ENCODE measurements around the gene IMPDH1.

The IMPDH1 gene

GRCh38 chr7:128358233-128358632, 51.5 kb downstream of the IMPDH1 start:
- no peak for DNase-seq

- no peak for DNase-seq
Observed at GRCh38 chr7:128357217-128357613, 52.6 kb downstream of the IMPDH1 start.

GRCh38 chr7:128356546-128357216, 53.1 kb downstream of the IMPDH1 start:
- no peak for DNase-seq

DNA sequence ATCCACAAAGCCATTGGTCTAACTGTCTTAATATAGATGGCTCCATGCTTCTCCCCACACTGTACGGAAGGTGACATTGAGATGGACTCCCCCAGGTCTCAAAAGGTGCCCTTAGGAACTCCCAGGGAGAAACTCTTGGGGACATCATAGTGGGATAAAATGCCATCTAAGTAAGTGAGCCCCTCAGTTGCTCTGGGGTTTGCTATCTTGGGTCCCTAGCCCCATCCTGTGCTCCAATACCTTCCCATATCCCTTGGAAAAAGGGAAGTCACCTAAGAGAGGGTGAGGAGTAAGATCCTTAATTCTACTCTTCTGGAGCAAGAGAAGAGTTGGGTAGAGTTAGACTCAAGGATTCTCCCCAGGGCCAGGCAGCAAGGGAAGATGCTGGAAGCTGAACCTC, 56.2 kb downstream of the IMPDH1 start:
- no peak for DNase-seq

DNA sequence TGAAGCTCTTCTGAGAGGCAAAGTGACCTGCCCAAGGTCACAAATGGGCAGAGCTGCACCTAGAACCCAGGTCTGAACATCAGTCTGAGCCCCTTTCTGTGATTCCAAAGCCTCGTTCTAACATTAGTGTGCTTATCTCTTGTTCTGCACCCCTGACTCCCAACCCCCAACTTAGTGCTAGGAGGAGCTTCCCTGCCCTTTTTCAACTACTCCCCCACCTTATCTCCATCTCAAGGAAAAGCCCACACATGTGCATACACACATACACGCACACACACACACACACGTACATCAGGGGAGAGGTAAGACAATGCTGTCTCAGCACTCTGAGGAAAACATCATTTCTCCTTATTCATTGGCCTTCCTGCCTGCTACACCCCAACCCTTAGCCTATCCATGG, 56.6 kb downstream of the IMPDH1 start:
- no peak for DNase-seq

- DNase-seq = no peak
Observed at GRCh38 chr7:128352636-128353035, 57.1 kb downstream of the IMPDH1 start.

GRCh38 chr7:128352153-128352537, 57.6 kb downstream of the IMPDH1 start:
- DNase-seq = no peak

GRCh38 chr7:128351296-128352152, 58.3 kb downstream of the IMPDH1 start:
- DNase-seq = no peak

GRCh38 chr7:128350708-128351295, 59.0 kb downstream of the IMPDH1 start:
- DNase-seq = no peak

DNA sequence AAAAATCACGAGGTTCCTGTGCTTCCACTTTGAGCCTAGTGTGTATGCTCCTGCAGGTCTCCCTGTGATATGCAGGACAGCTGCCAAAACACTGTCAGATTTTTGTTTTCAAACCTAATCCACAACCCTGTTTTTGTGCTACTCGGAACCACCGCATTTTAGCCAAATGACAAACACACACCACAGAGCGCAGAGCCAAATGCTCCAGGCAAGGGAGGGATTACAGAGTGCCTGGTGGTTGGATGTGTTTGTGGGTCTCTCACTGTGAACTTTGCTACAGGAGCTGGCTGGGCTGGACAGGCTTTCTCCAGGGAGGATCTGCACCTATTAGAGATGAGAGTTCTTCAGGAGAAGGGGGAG, 60.3 kb downstream of the IMPDH1 start:
- no peak for DNase-seq

DNA sequence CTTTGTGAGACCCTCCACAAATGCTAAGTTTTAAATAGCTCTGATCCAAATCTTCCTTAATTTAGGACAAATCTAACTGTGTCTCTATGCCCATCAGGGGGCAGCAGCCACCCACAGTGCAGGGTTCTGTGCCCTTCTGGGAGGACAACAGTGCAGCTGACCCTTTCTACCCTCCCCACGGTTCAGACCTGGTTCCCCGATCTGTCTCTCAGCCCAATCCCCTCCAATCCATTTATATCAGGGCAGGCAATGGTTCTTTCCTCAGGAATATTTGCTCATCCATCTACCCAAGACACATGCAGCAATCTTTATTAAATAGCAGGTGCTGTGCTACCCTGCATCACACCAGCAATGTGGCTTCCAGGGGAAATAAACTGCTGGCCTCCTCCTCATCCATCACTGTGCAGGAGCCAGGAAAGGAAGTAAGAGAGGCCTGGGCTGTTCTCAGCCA, 62.1 kb downstream of the IMPDH1 start:
- peak; percentile 33 for DNase-seq

DNA sequence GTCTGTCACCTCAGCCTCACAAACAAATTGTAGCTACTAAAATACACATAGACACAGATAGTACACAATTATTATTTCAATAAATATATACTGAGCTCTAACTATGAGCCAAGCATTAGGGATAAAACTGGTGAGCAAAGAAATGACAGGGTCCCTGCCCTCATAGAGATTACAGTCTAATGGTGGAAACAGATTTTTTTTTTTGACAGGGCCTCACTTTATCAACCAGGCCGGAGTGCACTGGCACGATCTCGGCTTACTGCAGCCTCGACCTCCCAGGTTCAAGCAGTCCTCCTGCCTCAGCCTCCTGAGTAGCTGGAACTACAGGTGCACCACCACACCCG, 65.4 kb downstream of the IMPDH1 start:
- no peak for DNase-seq

DNA sequence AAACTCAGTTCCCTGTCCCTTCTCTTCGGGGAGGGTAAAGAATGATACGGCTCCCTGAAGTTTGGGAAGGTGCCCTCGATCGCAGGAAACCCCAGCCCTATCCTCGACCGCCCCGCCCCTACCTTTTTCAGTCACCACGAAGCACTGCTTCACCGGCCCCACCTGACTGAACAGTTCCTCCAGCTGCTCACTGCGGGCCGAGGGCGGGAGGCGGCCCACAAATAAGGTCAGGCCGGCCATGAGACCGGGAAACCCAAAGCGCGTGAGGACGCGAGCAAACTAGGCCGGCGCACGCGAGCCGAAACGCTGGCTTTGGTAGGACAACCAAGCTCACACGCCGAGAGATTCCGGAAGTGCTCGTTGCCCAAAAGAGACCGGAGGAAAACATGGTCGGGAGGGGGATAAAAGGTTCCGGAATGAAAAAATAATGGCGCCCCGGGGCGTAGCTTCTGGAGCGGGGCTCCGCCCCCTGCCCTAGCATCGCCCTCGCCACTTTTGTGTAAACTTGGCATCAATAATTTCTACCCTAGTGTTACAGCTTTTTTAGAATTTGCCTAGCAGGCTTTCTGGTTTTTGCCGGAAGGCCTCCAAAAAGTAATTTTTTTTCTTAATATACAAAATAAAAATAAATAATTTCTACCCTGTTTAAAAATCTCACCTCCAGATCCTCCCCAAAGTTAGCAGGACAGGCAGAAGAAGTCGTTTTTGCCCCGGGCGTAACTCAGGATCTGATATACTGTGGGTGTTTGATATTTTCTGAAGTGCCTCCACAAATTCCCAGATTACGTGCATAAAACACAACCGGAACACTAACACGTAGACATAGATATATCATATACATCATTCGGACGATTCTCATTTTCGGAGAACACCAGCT, 66.0 kb downstream of the IMPDH1 start, which contains the start of gene RBM28:
Gene RBM28 (minus strand): TSS at position 355 of the 877 bp plus-strand sequence. CDS start 115 bp downstream, at position 240.
- peak; percentile 93 for DNase-seq

Data from NCI-H345 (cell line).